ENCODE data around the gene NXN.

DNA sequence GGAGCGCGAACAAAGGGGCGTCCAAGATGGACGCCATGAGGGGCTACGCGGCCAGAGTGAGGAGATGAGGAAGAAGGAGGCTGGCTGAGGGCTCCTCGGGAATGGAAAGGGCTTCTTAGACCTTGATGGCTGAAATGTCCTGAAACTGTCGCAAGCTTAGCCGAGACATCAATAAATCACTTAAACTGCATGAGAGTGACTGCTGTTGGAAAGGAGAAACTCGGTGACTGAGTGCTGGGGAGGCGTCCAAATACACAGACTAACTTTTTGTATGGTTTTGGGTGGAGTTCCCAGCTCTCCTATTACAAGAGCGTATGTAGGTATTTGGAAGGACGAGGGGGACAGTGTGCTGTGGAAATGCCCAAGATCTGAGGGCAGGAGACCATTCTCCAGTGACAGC, 226.2 kb downstream of the NXN start:
- TF ChIP-seq GATA2 (IDR thresholded peaks at IDR 0.05; ENCODE audit: low read depth, low read length) (no peak), GATA3 (IDR thresholded peaks at IDR 0.05; ENCODE audit: low read depth, low read length) (no peak)
